ENCODE results near the gene ACTR8.
A peak's percentile ranks its signal among the peaks of the same experiment; 100 is the strongest.
"Not testable (repeated sequence)": the region's sequence is repeated elsewhere in the genome, so short reads cannot be mapped to it uniquely, and the experiment has no call there.

ACTR8 gene

GRCh38 chr3:53881691-53882593, at the start of gene ACTR8:
Gene ACTR8, minus strand, starts transcription at chr3:53882152. Its CDS starts 51 bp downstream, at chr3:53882101.
- peak; percentile 76 to 79 for DNase-seq

GRCh38 chr3:53927208-53927872, 45.4 kb upstream of the ACTR8 start:
- not testable (repeated sequence) for DNase-seq

GRCh38 chr3:53921296-53921695, 39.3 kb upstream of the ACTR8 start:
- peak; percentile 41 to 49 for DNase-seq

- no peak for DNase-seq
These were observed 37.8 kb upstream of the ACTR8 start for GRCh38 chr3:53919741-53920140.

- no peak for DNase-seq
These were observed 31.4 kb upstream of the ACTR8 start for GRCh38 chr3:53913401-53913800.

- DNase-seq = no peak
These were observed 20.8 kb upstream of the ACTR8 start for GRCh38 chr3:53902711-53903110.

GRCh38 chr3:53902067-53902466, 20.1 kb upstream of the ACTR8 start:
- DNase-seq = no peak

GRCh38 chr3:53900666-53901331, 18.8 kb upstream of the ACTR8 start:
- no peak for DNase-seq

- DNase-seq = no peak
These were observed 17.8 kb upstream of the ACTR8 start for GRCh38 chr3:53899750-53900149.

GRCh38 chr3:53892286-53892637, 10.3 kb upstream of the ACTR8 start:
- DNase-seq = no peak

- peak; percentile 98 for DNase-seq
These were observed 9.7 kb upstream of the ACTR8 start, which contains the start of gene SELENOK for GRCh38 chr3:53891497-53892285. Gene SELENOK, minus strand, starts transcription at chr3:53891859.

GRCh38 chr3:53890726-53891475, 8.9 kb upstream of the ACTR8 start:
- peak in 1 of 2 experiments; percentile 17 for DNase-seq

- no peak for DNase-seq
These were observed 6.3 kb upstream of the ACTR8 start for GRCh38 chr3:53888232-53888631.

- peak in 1 of 2 experiments; percentile 3 for DNase-seq
These were observed 5.5 kb upstream of the ACTR8 start for GRCh38 chr3:53887446-53887845.

GRCh38 chr3:53885239-53885638, 3.3 kb upstream of the ACTR8 start:
- no peak for DNase-seq

GRCh38 chr3:53884623-53885022, 2.7 kb upstream of the ACTR8 start:
- no peak for DNase-seq

- no peak for DNase-seq
These were observed 1.1 kb upstream of the ACTR8 start for GRCh38 chr3:53883008-53883407.

GRCh38 chr3:53880396-53881345, 1.3 kb downstream of the ACTR8 start:
- no peak for DNase-seq

- no peak for DNase-seq
These were observed 16.0 kb downstream of the ACTR8 start for GRCh38 chr3:53865732-53866499.

GRCh38 chr3:53863145-53863544, 18.8 kb downstream of the ACTR8 start:
- DNase-seq = no peak

Measured in Kasumi-1 (cell line).